BLaER1 treated with 17β-estradiol and CSF1 and Interleukin-3, amounts not matched to agents 10 nM and 100 nM (cell line): ENCODE measurements around the gene GABPB1.

Experiments
- H3K27ac ChIP-seq, 11 experiments: shearing (Covaris generic); formaldehyde crosslinking; 2 replicates each; pipeline ENCODE4 v1.8.1; 2022
- H3K27me3 ChIP-seq, 11 experiments: shearing (Covaris generic); formaldehyde crosslinking; 2 replicates each; pipeline ENCODE4 v1.8.1; 2022
- H3K36me3 ChIP-seq, 11 experiments: shearing (Covaris generic); formaldehyde crosslinking; 2 replicates each; pipeline ENCODE4 v1.8.1; 2022
- H3K4me1 ChIP-seq, 10 experiments: shearing (Covaris generic); formaldehyde crosslinking; 2 replicates each; pipeline ENCODE4 v1.8.1; 2022
- H3K4me2 ChIP-seq, 11 experiments: shearing (Covaris generic); formaldehyde crosslinking; 2 replicates each; pipeline ENCODE4 v1.8.1; 2022
- H3K4me3 ChIP-seq, 10 experiments: shearing (Covaris generic); formaldehyde crosslinking; 2 replicates each; pipeline ENCODE4 v1.8.1; 2022
- H3K9ac ChIP-seq, 11 experiments: shearing (Covaris generic); formaldehyde crosslinking; 2 replicates each; pipeline ENCODE4 v1.8.1; 2022
- H3K9me3 ChIP-seq, 11 experiments: shearing (Covaris generic); formaldehyde crosslinking; replicated peaks in 1 of 11; 2 replicates each; pipeline ENCODE4 v1.8.1; 2022
- H4K20me1 ChIP-seq, 11 experiments: shearing (Covaris generic); formaldehyde crosslinking; 2 replicates each; pipeline ENCODE4 v1.8.1; 2022
- Cebpa-rat ChIP-seq, 11 experiments: shearing (Covaris generic); IDR thresholded peaks; 2 replicates each; pipeline ENCODE4 v1.8.1; 2022

Gene GABPB1

GRCh38 chr15:50312636-50313035 is 42.4 kb downstream of the GABPB1 start:
- Histone ChIP-seq H3K9me3 (peaks cover 10 to 23% (median 16%) of the 10 kb centered on the region in 11 experiments), H3K36me3 (peaks cover 10 to 35% (median 21%) of the 10 kb centered on the region in 11 experiments), H3K9ac (no peak overlapping the region), H3K4me1 (no peaks in the 10 kb centered on the region), H3K4me2 (no peak overlapping the region), H4K20me1 (peaks cover 0 to 25% (median 0%) of the 10 kb centered on the region in 11 experiments; a peak in 5 of 22 replicates), H3K4me3 (no peak overlapping the region), H3K27ac (no peak overlapping the region), H3K27me3 (no peaks in the 10 kb centered on the region)
- no peak for TF ChIP-seq Cebpa-rat (IDR thresholded peaks at IDR 0.05)

GRCh38 chr15:50307799-50308198 is 47.2 kb downstream of the GABPB1 start:
- Histone ChIP-seq H3K9ac (no peak overlapping the region), H3K27ac (no peak overlapping the region), H3K9me3 (peaks cover 17 to 33% (median 24%) of the 10 kb centered on the region in 11 experiments), H3K4me1 (peaks cover 0 to 3% (median 0%) of the 10 kb centered on the region in 10 experiments; a peak in 3 of 20 replicates), H3K4me2 (no peak overlapping the region), H3K4me3 (peak overlapping the region in 1 of 10 experiments; percentile 9; a peak in 1 of 20 replicates), H3K27me3 (no peaks in the 10 kb centered on the region), H3K36me3 (peaks cover 40 to 80% (median 58%) of the 10 kb centered on the region in 11 experiments), H4K20me1 (peaks cover 0 to 7% (median 0%) of the 10 kb centered on the region in 11 experiments; a peak in 2 of 22 replicates)
- TF ChIP-seq Cebpa-rat (IDR thresholded peaks at IDR 0.05): no peak

GRCh38 chr15:50304836-50305235 is 50.2 kb downstream of the GABPB1 start:
- TF ChIP-seq Cebpa-rat (IDR thresholded peaks at IDR 0.05): no peak
- H3K27me3 ChIP-seq: no peaks in the 10 kb centered on the region
- peaks cover 61 to 98% (median 85%) of the 10 kb centered on the region in 11 experiments for H3K36me3 ChIP-seq
- H4K20me1 ChIP-seq: no peaks in the 10 kb centered on the region
- H3K4me3 ChIP-seq: no peak overlapping the region
- H3K9ac ChIP-seq: no peak overlapping the region
- H3K27ac ChIP-seq: no peak overlapping the region
- no peak overlapping the region for H3K4me2 ChIP-seq
- H3K9me3 ChIP-seq: peaks cover 17 to 30% (median 23%) of the 10 kb centered on the region in 11 experiments
- H3K4me1 ChIP-seq: peaks cover 0 to 8% (median 0%) of the 10 kb centered on the region in 10 experiments; a peak in 3 of 20 replicates

- no peaks in the 10 kb centered on the region for H3K27me3 ChIP-seq
- H3K9me3 ChIP-seq: peaks cover 6 to 9% (median 8%) of the 10 kb centered on the region in 11 experiments; a peak in 21 of 22 replicates
- no peak overlapping the region for H3K27ac ChIP-seq
- H3K9ac ChIP-seq: no peak overlapping the region
- no peak overlapping the region; a peak in 1 of 22 replicates for H3K4me2 ChIP-seq
- no peak for TF ChIP-seq Cebpa-rat (IDR thresholded peaks at IDR 0.05)
- peaks cover 68 to 98% (median 90%) of the 10 kb centered on the region in 11 experiments for H3K36me3 ChIP-seq
- H3K4me1 ChIP-seq: peaks cover 0 to 8% (median 0%) of the 10 kb centered on the region in 10 experiments; a peak in 3 of 20 replicates
- H4K20me1 ChIP-seq: no peaks in the 10 kb centered on the region
- no peak overlapping the region for H3K4me3 ChIP-seq
Measured at GRCh38 chr15:50302581-50302980, 52.4 kb downstream of the GABPB1 start.

GRCh38 chr15:50298340-50298739 is 56.7 kb downstream of the GABPB1 start:
- no peak for TF ChIP-seq Cebpa-rat (IDR thresholded peaks at IDR 0.05)
- H3K4me1 ChIP-seq: peaks cover 0 to 8% (median 0%) of the 10 kb centered on the region in 10 experiments; a peak in 3 of 20 replicates
- no peaks in the 10 kb centered on the region for H4K20me1 ChIP-seq
- H3K36me3 ChIP-seq: peaks cover 75 to 100% (median 93%) of the 10 kb centered on the region in 11 experiments
- no peak overlapping the region for H3K4me3 ChIP-seq
- no peaks in the 10 kb centered on the region for H3K27me3 ChIP-seq
- H3K4me2 ChIP-seq: no peak overlapping the region
- no peaks in the 10 kb centered on the region for H3K9me3 ChIP-seq
- no peak overlapping the region for H3K27ac ChIP-seq
- no peak overlapping the region for H3K9ac ChIP-seq

GRCh38 chr15:50295966-50296365 is 59.0 kb downstream of the GABPB1 start:
- Histone ChIP-seq H3K36me3 (peaks cover 80 to 100% (median 93%) of the 10 kb centered on the region in 11 experiments), H3K27me3 (no peaks in the 10 kb centered on the region), H3K9ac (no peak overlapping the region), H3K4me2 (no peak overlapping the region), H3K9me3 (no peaks in the 10 kb centered on the region), H3K4me3 (no peak overlapping the region), H3K27ac (no peak overlapping the region), H3K4me1 (no peaks in the 10 kb centered on the region), H4K20me1 (no peaks in the 10 kb centered on the region)
- no peak for TF ChIP-seq Cebpa-rat (IDR thresholded peaks at IDR 0.05)

- no peak for TF ChIP-seq Cebpa-rat (IDR thresholded peaks at IDR 0.05)
- Histone ChIP-seq H3K9ac (no peak overlapping the region), H3K4me1 (0 out of 20 replicates have a peak, but pooled peaks cover 0 to 5% (median 0%) of the 10 kb centered on the region in 10 experiments), H3K27ac (no peak overlapping the region), H3K4me2 (no peak overlapping the region), H3K36me3 (peaks cover 68 to 100% (median 90%) of the 10 kb centered on the region in 11 experiments), H3K9me3 (no peaks in the 10 kb centered on the region), H3K27me3 (no peaks in the 10 kb centered on the region), H4K20me1 (no peaks in the 10 kb centered on the region), H3K4me3 (no peak overlapping the region)
Measured at GRCh38 chr15:50289749-50290148, 65.2 kb downstream of the GABPB1 start.

GRCh38 chr15:50287324-50288116 is 67.5 kb downstream of the GABPB1 start:
- Histone ChIP-seq H3K4me2 (no peak overlapping the region), H3K9me3 (no peaks in the 10 kb centered on the region), H4K20me1 (no peaks in the 10 kb centered on the region), H3K27me3 (no peaks in the 10 kb centered on the region), H3K9ac (no peak overlapping the region), H3K27ac (no peak overlapping the region), H3K4me1 (0 out of 20 replicates have a peak, but pooled peaks cover 0 to 5% (median 0%) of the 10 kb centered on the region in 10 experiments), H3K36me3 (peaks cover 70 to 100% (median 87%) of the 10 kb centered on the region in 11 experiments), H3K4me3 (no peak overlapping the region)
- no peak for TF ChIP-seq Cebpa-rat (IDR thresholded peaks at IDR 0.05)

- Histone ChIP-seq H4K20me1 (no peaks in the 10 kb centered on the region; a peak in 1 of 22 replicates), H3K4me1 (peaks cover 0 to 19% (median 0%) of the 10 kb centered on the region in 10 experiments; a peak in 5 of 20 replicates), H3K9ac (no peak overlapping the region), H3K9me3 (no peaks in the 10 kb centered on the region), H3K4me3 (no peak overlapping the region), H3K4me2 (no peak overlapping the region), H3K36me3 (peaks cover 25 to 97% (median 54%) of the 10 kb centered on the region in 11 experiments), H3K27me3 (no peaks in the 10 kb centered on the region), H3K27ac (no peak overlapping the region)
- TF ChIP-seq Cebpa-rat (IDR thresholded peaks at IDR 0.05): no peak
Measured at GRCh38 chr15:50281427-50281826, 73.6 kb downstream of the GABPB1 start.
